K562 (cell line): Measurements from ENCODE around the gene NR3C1. TPM values are rescaled to one million over a fixed set of nuclear protein-coding genes. Genes with fewer than 3 reads are reported as not detected.

Experiments
- ATAC-seq: fragments of 200-7000 bp; cut with Tn5 transposase; 3 replicates; pipeline ENCODE4 v1.9.1; 2020; ENCODE audit warnings: moderate library complexity
- BruUV-seq: library from RNA; stranded (reverse); fragments of 400-500 nt; replicated peaks from 2 replicates; lab custom pipeline; 2021; lab: Mats Ljungman, UMichigan
- CTCF ChIA-PET: fragments of 300-600 bp; formaldehyde crosslinking; extraction: SDS; loops from one replicate; lab custom pipeline; 2021; ENCODE audit warnings: low intra/inter-chr PET ratio; lab: Yijun Ruan, JAX
- POLR2A ChIA-PET: fragments of 300-600, 350-650 bp; sonication (Branson Sonifier 250); formaldehyde crosslinking; extraction: SDS; loops from one replicate; lab custom pipeline; 2021; ENCODE audit warnings: antibody characterized with exemption, inconsistent platforms; lab: Yijun Ruan, JAX
- DNase-seq, 4 experiments: peaks; one replicate each; pipeline versions ENCODE4 v3.0.0 to v3.0.0-alpha.2; 2011 to 2018; ENCODE audit warnings: low spot score in 3 of 4, mixed read lengths in 3 of 4; ENCODE audit errors: extremely low read depth in 1 of 4
- FAIRE-seq: peaks from 2 replicates; lab custom pipeline; 2011; peaks lifted over from hg19 to GRCh38; lab: Jason Lieb, UNC
- H2AFZ ChIP-seq: 2 replicates; pipeline ENCODE4 v1.6.0; 2011; ENCODE audit warnings: low read depth, low read length, control low read depth, inconsistent platforms
- H3K27ac ChIP-seq: fragments of 200-600 bp; 3 replicates; pipeline ENCODE4 v1.8.0; 2011; ENCODE audit warnings: low read depth, mild to moderate bottlenecking, control low read depth, inconsistent platforms, low read length, moderate library complexity, mixed read lengths; ENCODE audit errors: extremely low read depth
- H3K27me3 ChIP-seq, 2 experiments: fragments of 300-600 bp in 1 of 2; 2 replicates in 1 of 2; 3 replicates in 1 of 2; pipeline versions ENCODE4 v1.6.0 to v1.8.0; 2011; ENCODE audit warnings: inconsistent platforms in 2 of 2, low read length in 2 of 2, mild to moderate bottlenecking in 1 of 2, mixed read lengths in 1 of 2, moderate library complexity in 1 of 2; ENCODE audit not compliant: control insufficient read depth in 2 of 2, insufficient read depth in 2 of 2
- H3K36me3 ChIP-seq: fragments of 300-600 bp; 3 replicates; pipeline ENCODE4 v1.8.0; 2011; ENCODE audit warnings: mild to moderate bottlenecking, low read length, inconsistent platforms; ENCODE audit not compliant: control insufficient read depth, insufficient read depth
- H3K4me1 ChIP-seq, 2 experiments: fragments of 200-600 bp in 1 of 2; replicated peaks in 1 of 2; 2 replicates in 1 of 2; 3 replicates in 1 of 2; pipeline versions ENCODE4 v1.5.1 to v1.8.0; 2011; ENCODE audit warnings: inconsistent platforms in 2 of 2, low read length in 2 of 2, mild to moderate bottlenecking in 1 of 2, mixed read lengths in 1 of 2, moderate library complexity in 1 of 2; ENCODE audit not compliant: control insufficient read depth in 2 of 2, insufficient read depth in 2 of 2
- H3K4me2 ChIP-seq: 2 replicates; pipeline ENCODE4 v1.6.1; 2011; ENCODE audit warnings: low read length, control low read depth, inconsistent platforms, mixed read lengths; ENCODE audit not compliant: insufficient read depth
- H3K4me3 ChIP-seq: fragments of 200-600 bp; sonication (generic), shearing (Covaris generic); 2 replicates; pipeline ENCODE4 v1.5.1; 2016; ENCODE audit warnings: control low read depth, inconsistent platforms
- H3K79me2 ChIP-seq: fragments of 200-600 bp; 3 replicates; pipeline ENCODE4 v1.8.0; 2011; ENCODE audit warnings: low read length, inconsistent platforms; ENCODE audit not compliant: control insufficient read depth, insufficient read depth
- H3K9ac ChIP-seq, 2 experiments: 2 replicates each; pipeline versions ENCODE4 v1.6.0 to v1.6.1; 2011; ENCODE audit warnings: low read depth in 2 of 2, low read length in 2 of 2, control low read depth in 1 of 2, inconsistent platforms in 1 of 2, mild to moderate bottlenecking in 1 of 2, mixed read lengths in 1 of 2; ENCODE audit not compliant: insufficient read depth in 1 of 2
- H3K9me1 ChIP-seq: one replicate; pipeline ENCODE4 v1.6.0; 2011; ENCODE audit warnings: inconsistent platforms, mild to moderate bottlenecking, low read length, moderate library complexity; ENCODE audit not compliant: control insufficient read depth, insufficient read depth
- H3K9me3 ChIP-seq: replicated peaks from 2 replicates; pipeline ENCODE4 v1.5.1; 2011; ENCODE audit warnings: low read depth, low read length, inconsistent platforms; ENCODE audit not compliant: control insufficient read depth, insufficient read depth
- H4K20me1 ChIP-seq: replicated peaks from 2 replicates; pipeline ENCODE4 v1.6.1; 2011; ENCODE audit warnings: low read length, inconsistent platforms, mixed read lengths; ENCODE audit not compliant: control insufficient read depth, insufficient read depth
- CREB3 ChIP-seq: fragments of 450-650 bp; conservative IDR thresholded peaks from 2 replicates; pipeline ENCODE4 v1.6.1; 2016; ENCODE audit warnings: missing genetic modification characterization, low read depth, mild to moderate bottlenecking, missing compliant biosample characterization, moderate library complexity
- CREM ChIP-seq: IDR thresholded peaks from 2 replicates; pipeline ENCODE4 v1.6.1; 2014; ENCODE audit warnings: antibody characterized with exemption, low read depth
- EGR1 ChIP-seq: fragments of 450-650 bp; conservative IDR thresholded peaks from 2 replicates; pipeline ENCODE4 v1.6.1; 2017; ENCODE audit warnings: mild to moderate bottlenecking
- HNRNPLL ChIP-seq: fragments of 200-400 bp; formaldehyde crosslinking; IDR thresholded peaks from 2 replicates; pipeline ENCODE4 v1.6.1; 2017; ENCODE audit warnings: low read length, low read depth, mild to moderate bottlenecking; ENCODE audit not compliant: poor library complexity, severe bottlenecking
- KAT8 ChIP-seq: fragments of 450-650 bp; IDR thresholded peaks from 2 replicates; pipeline ENCODE4 v1.6.1; 2016; ENCODE audit warnings: low read depth, mild to moderate bottlenecking
- MEIS2 ChIP-seq: fragments of 450-650 bp; IDR thresholded peaks from 2 replicates; pipeline ENCODE4 v1.6.1; 2014; ENCODE audit warnings: mild to moderate bottlenecking; ENCODE audit not compliant: partially characterized antibody
- WGBS: fragments of 100-300 bp; shearing (Covaris generic); methylation state at CpG from one replicate; pipeline ENCODE4 v1.1.6; 2016; ENCODE audit warnings: low coverage, mixed read lengths; ENCODE audit not compliant: insufficient coverage; ENCODE audit errors: missing lambda C conversion rate; 5-methylcytosine and 5-hydroxymethylcytosine counted together
- in situ Hi-C: fragments of 300-500 bp; cut with MboI; formaldehyde crosslinking; loops from 4 replicates; pipeline ENCODE4 v1.15.0; 2018; ENCODE audit warnings: inconsistent platforms, mixed read lengths
- intact Hi-C: fragments of 100-400 bp; cut with micrococcal nuclease; formaldehyde crosslinking; loops from 2 replicates; pipeline ENCODE4 v1.14.2; 2022
- polyA plus RNA-seq, 8 experiments: library from polyadenylated mRNA; depleted of rRNA in 4 of 8; stranded (reverse) in 5 of 8; unstranded in 3 of 8; fragments of >200 nt; fragmentation: Nextera tagmentation in 2 of 8; fragmentation: Illumina TruSeq in 1 of 8; extraction: Ambion mirVana in 2 of 8; extraction: Trizol in 1 of 8; gene quantifications; 2 replicates each; pipeline versions ENCODE4 v1.2.1 to v1.2.3, GENCODE V29; 2011 to 2014; ENCODE audit warnings: inconsistent platforms in 1 of 8, missing spikeins in 1 of 8
- total RNA-seq, 7 experiments: library from RNA; depleted of rRNA in 6 of 7; stranded (reverse); fragments of >200 nt in 6 of 7; fragmentation: Illumina TruSeq in 2 of 7; extraction: Trizol in 2 of 7; gene quantifications; 2 replicates each; pipeline versions ENCODE4 v1.2.1 to v1.2.3, GENCODE V29; 2011 to 2021; ENCODE audit warnings: low replicate concordance in 1 of 7
- TF ChIP-seq, protein P1 (sequence below): fragments of 450-650 bp; IDR thresholded peaks from 2 replicates; pipeline ENCODE4 v1.6.1; 2016

The NR3C1 gene
- total and polyA plus RNA-seq, 9 of the 15 experiments (the other 6 are each of a cell fraction or from before 2014, with no cell fraction given): 8.2 to 36.0 (median 15.0) TPM

DNA sequence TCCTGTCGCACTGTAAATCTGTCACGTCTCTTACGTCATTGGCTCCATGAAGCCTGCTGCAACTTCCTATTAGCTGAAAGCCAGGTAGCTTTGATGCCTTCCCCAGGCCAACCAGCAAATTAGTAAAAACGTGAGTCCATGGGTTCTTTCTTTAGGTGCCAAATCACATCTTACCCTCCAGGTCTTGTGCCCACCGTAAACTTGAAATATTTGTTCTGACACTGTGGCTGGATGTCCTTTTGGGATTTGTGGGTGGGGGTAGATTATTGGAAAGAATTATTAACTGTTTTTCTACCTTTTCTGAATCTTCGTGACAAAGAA, 172.8 kb downstream of the NR3C1 start:
- in situ Hi-C loops: no loop called here
- peak; percentile 35 for FAIRE-seq

DNA sequence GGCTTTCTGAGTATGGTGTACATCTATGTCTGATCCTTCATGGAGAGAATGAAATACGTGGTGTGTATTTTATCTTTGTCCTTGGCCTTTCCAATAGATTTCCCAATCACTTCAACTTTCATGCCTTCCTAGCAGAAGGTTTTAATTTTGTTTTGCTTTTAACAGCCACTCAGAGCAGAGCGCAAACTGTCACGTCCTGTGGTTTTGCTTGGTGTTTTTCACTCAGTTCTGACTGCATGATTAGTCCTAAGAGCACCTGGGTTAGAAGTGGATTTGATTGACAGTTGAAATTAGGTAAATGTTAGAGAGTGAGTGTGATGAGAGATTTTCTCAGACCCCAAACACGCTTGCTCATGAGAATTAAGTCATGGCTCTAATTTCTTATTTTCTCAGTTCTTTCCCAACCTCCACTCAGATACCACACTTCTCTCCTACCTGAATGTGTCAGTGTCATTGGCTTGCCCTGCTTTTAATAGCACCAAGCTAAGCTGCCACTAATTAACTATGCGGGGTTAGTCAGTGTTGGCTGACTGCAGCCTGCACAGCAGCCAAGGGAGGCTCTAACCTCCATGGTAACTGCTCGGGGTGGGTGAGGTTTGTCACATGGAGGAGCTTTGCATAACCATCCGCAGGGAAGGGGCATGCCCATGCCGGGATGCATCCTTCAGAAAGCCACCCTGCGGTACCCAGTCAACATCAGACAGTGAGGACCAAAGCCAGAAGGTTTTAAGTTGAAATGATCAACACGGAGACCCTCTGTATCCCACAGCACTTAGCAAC, 173.4 kb downstream of the NR3C1 start:
- BruUV-seq: no TSS peak
- peak overlapping the region; percentile 52; the same call in 1 of the 2 replicates for H2AFZ ChIP-seq
- FAIRE-seq (no peak), DNase-seq (no peak), ATAC-seq (no peak)
- H3K4me1 ChIP-seq: no peaks in the 10 kb centered on the region; a peak in 3 of 5 replicates
- 70% methylated on average over 10 of the region's 10 CpGs for WGBS
- ChIA-PET POLR2A (interaction anchor here (2.2 kb wide), 1 partner anchor 10 kb away, joined by 7 read pairs; no protein-coding TSS in a partner anchor), CTCF (no interaction called here)
- H3K9ac ChIP-seq: no peak overlapping the region
- H3K27ac ChIP-seq: no peak overlapping the region
- H3K4me2 ChIP-seq: no peak overlapping the region
- in situ Hi-C loops: no loop called here
- intact Hi-C loops: no loop called here
- H3K27me3 ChIP-seq: no peaks in the 10 kb centered on the region
- H3K4me3 ChIP-seq: no peak overlapping the region
- H3K79me2 ChIP-seq: no peaks in the 10 kb centered on the region
- no peaks in the 10 kb centered on the region for H3K36me3 ChIP-seq
- H3K9me3 ChIP-seq: no peaks in the 10 kb centered on the region
- H3K9me1 ChIP-seq: no peaks in the 10 kb centered on the region
- TF ChIP-seq CREB3 (no peak), KAT8 (no peak), HNRNPLL (no peak)
- TF ChIP-seq, protein P1, sequence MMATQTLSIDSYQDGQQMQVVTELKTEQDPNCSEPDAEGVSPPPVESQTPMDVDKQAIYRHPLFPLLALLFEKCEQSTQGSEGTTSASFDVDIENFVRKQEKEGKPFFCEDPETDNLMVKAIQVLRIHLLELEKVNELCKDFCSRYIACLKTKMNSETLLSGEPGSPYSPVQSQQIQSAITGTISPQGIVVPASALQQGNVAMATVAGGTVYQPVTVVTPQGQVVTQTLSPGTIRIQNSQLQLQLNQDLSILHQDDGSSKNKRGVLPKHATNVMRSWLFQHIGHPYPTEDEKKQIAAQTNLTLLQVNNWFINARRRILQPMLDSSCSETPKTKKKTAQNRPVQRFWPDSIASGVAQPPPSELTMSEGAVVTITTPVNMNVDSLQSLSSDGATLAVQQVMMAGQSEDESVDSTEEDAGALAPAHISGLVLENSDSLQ: peak; percentile 32; the same call in 1 of the 2 replicates
- TF ChIP-seq, all 486 proteins: peak for 1
- H4K20me1 ChIP-seq: no peaks in the 10 kb centered on the region

More for the DNA sequence above, 172.8 kb downstream of the NR3C1 start:
- POLR2A ChIA-PET: no interaction called here
- H3K9ac ChIP-seq: no peak overlapping the region
- no peak for DNase-seq
- intact Hi-C loops: no loop called here
- no peak for TF ChIP-seq CREM
- TF ChIP-seq, protein P1: peak; percentile 41
- TF ChIP-seq EGR1: no peak
- peak; percentile 43 for TF ChIP-seq MEIS2
- TF ChIP-seq, all 486 proteins: peak for 2
- H3K27me3 ChIP-seq: no peaks in the 10 kb centered on the region
- H3K9me1 ChIP-seq: no peaks in the 10 kb centered on the region
- H3K9me3 ChIP-seq: no peaks in the 10 kb centered on the region
- no TSS peak for BruUV-seq
- no peaks in the 10 kb centered on the region; a peak in 2 of 5 replicates for H3K4me1 ChIP-seq
- CTCF ChIA-PET: no interaction called here
- WGBS: 65% methylated on average over 6 of the region's 6 CpGs
- ATAC-seq: no peak
- H2AFZ ChIP-seq: 0 out of 2 replicates have a peak overlapping the region, but pooled peaks have one; percentile 52
- H3K4me2 ChIP-seq: no peak overlapping the region
- H3K4me3 ChIP-seq: no peak overlapping the region
- H3K36me3 ChIP-seq: no peaks in the 10 kb centered on the region
- no peak overlapping the region for H3K27ac ChIP-seq
- H4K20me1 ChIP-seq: no peaks in the 10 kb centered on the region
- H3K79me2 ChIP-seq: no peaks in the 10 kb centered on the region
